ENCODE results near the gene SLC2A4. TPM values are rescaled to one million over a fixed set of nuclear protein-coding genes. Genes with fewer than 3 reads are reported as not detected.

SLC2A4 gene
- 0.28 to 0.57 TPM (median 0.35 TPM) in 5 replicates for total RNA-seq (2022; extraction: Qiagen RNA extraction)

GRCh38 chr17:7281074-7281952 lies at the start of gene SLC2A4:
Gene SLC2A4 (plus strand): TSS chr17:7281718. CDS start chr17:7281935, 217 bp downstream.

GRCh38 chr17:7234083-7234951 lies 47.2 kb upstream of the SLC2A4 start, which contains the start of gene DVL2:
Gene DVL2 (minus strand): TSS chr17:7234517. CDS start chr17:7234262, 255 bp downstream.

GRCh38 chr17:7239091-7240027 lies 42.2 kb upstream of the SLC2A4 start, which contains the start of gene PHF23:
Gene PHF23 (minus strand): TSS chr17:7239457. CDS start chr17:7239279, 178 bp downstream.

GRCh38 chr17:7241783-7242716 lies 39.5 kb upstream of the SLC2A4 start, which contains the start of gene GABARAP:
Gene GABARAP (minus strand): TSS chr17:7242449. CDS start chr17:7242330, 119 bp downstream.

GRCh38 chr17:7251661-7252175 lies 29.8 kb upstream of the SLC2A4 start, which contains the start of gene CTDNEP1:
Gene CTDNEP1 (minus strand): TSS chr17:7251734. CDS start chr17:7251296, 438 bp downstream.

GRCh38 chr17:7252176-7253043 lies 29.1 kb upstream of the SLC2A4 start, which contains the start of gene ELP5:
Gene ELP5 (plus strand): TSS chr17:7252215. CDS start chr17:7252551, 336 bp downstream.

GRCh38 chr17:7262192-7262934 lies 19.2 kb upstream of the SLC2A4 start, which contains the start of gene CLDN7:
Gene CLDN7 (minus strand): TSS chr17:7262478. CDS start chr17:7262043, 435 bp downstream.

GRCh38 chr17:7294614-7295153 lies 13.2 kb downstream of the SLC2A4 start, which contains the start of gene YBX2:
Gene YBX2 (minus strand): TSS chr17:7294639. CDS start chr17:7294500, 139 bp downstream.

GRCh38 chr17:7306911-7307685 lies 25.6 kb downstream of the SLC2A4 start, which contains the start of gene EIF5A:
Gene EIF5A (plus strand): TSS chr17:7307628. CDS start chr17:7309636, 2,008 bp downstream.

GRCh38 chr17:7314719-7315569 lies 33.4 kb downstream of the SLC2A4 start, which contains the start of gene GPS2:
Gene GPS2 (minus strand): TSS chr17:7315360. CDS start chr17:7315052, 308 bp downstream.

GRCh38 chr17:7328840-7329373 lies 47.4 kb downstream of the SLC2A4 start, which contains the start of gene NEURL4:
Gene NEURL4 (minus strand): TSS chr17:7329335. CDS start chr17:7329312, 23 bp downstream.

GRCh38 chr17:7336240-7337175 lies 55.0 kb downstream of the SLC2A4 start, which contains the start of gene ACAP1:
Gene ACAP1 (plus strand): TSS chr17:7336529. CDS start chr17:7336735, 206 bp downstream.

